Endothelial cell (in vitro differentiated cells): ENCODE measurements around the gene PLA2G5. TPM values are rescaled to one million over a fixed set of nuclear protein-coding genes. Genes with fewer than 3 reads are reported as not detected.

Experiments
- DNase-seq: peaks from one replicate; pipeline ENCODE4 v3.0.0; 2021; ENCODE audit warnings: low spot score
- H3K27ac Mint-ChIP-seq: one replicate; pipeline ENCODE4 v1.8.0; 2021; ENCODE audit warnings: mixed read lengths, inconsistent platforms; ENCODE audit not compliant: unreplicated experiment
- H3K27me3 Mint-ChIP-seq: one replicate; pipeline ENCODE4 v1.8.0; 2021; ENCODE audit warnings: mild to moderate bottlenecking, moderate library complexity, mixed read lengths, inconsistent platforms; ENCODE audit not compliant: unreplicated experiment
- H3K36me3 Mint-ChIP-seq: one replicate; pipeline ENCODE4 v1.8.0; 2021; ENCODE audit warnings: mild to moderate bottlenecking, low read depth, mixed read lengths, inconsistent platforms; ENCODE audit not compliant: unreplicated experiment
- H3K4me1 Mint-ChIP-seq: one replicate; pipeline ENCODE4 v1.8.0; 2021; ENCODE audit warnings: mild to moderate bottlenecking, mixed read lengths, inconsistent platforms; ENCODE audit not compliant: unreplicated experiment
- H3K4me3 Mint-ChIP-seq: one replicate; pipeline ENCODE4 v1.8.0; 2021; ENCODE audit warnings: mild to moderate bottlenecking, mixed read lengths, inconsistent platforms; ENCODE audit not compliant: unreplicated experiment
- H3K9me3 Mint-ChIP-seq: one replicate; pipeline ENCODE4 v1.8.0; 2021; ENCODE audit warnings: mixed read lengths, inconsistent platforms; ENCODE audit not compliant: unreplicated experiment
- total RNA-seq: library from RNA; stranded (reverse); fragmentation: NEBNext Ultra II Directional; extraction: Animal tissue kit (Norgen Biotek cat#: 25700); gene quantifications from one replicate; pipeline ENCODE4 v1.2.1, GENCODE V29; 2021; ENCODE audit not compliant: unreplicated experiment
- TF ChIP-seq, protein P1 (sequence below): fragments of 200-600 bp; sonication (generic); IDR thresholded peaks from one replicate; pipeline ENCODE4 v1.5.0; 2021; ENCODE audit warnings: antibody characterized with exemption; ENCODE audit not compliant: unreplicated experiment

Gene PLA2G5
- total RNA-seq, 1 donor from 2014 or later, result 0.77 TPM

DNA sequence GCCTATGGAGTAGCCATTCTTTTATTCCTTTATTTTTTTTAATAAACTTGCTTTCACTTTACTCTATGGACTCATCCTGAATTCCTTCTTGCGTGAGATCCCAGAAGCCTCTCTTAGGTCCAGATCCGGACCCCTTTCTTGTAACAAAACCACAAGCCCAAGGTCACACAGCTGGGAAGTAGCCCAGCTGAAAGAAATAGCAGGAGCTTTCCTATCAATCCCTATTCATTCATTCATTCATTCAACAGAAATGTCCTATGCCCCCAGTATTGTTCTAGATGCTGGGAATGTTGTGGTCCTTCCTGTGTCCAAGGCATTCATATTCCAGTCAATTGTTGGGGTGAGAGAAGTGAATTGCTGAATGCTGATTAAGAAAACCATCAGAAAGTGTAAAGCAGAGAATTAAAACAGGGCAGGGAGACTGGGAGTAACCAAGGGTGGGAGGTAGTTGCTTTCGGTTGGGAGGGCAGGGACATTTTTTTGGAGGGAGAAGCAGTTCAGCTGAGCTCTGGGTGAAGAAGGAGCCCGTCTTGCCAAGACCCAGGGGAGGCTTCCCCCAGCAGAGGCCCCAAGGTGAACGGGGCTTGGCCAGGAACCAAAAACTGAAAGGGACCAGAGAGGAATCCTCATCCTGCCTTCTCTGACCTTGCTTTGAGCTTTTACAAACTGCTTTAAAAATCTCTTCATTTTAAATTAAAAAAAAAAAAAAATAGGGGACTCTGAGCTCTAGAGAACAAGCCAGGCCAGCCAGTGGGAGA, 38.6 kb downstream of the PLA2G5 start:
- no peak overlapping the region for H3K27ac Mint-ChIP-seq
- no peaks in the 10 kb centered on the region for H3K4me1 Mint-ChIP-seq
- H3K4me3 Mint-ChIP-seq, result no peak overlapping the region
- DNase-seq, result no peak
- H3K36me3 Mint-ChIP-seq, result no peaks in the 10 kb centered on the region
- no peaks in the 10 kb centered on the region for H3K9me3 Mint-ChIP-seq
- TF ChIP-seq, protein P1, sequence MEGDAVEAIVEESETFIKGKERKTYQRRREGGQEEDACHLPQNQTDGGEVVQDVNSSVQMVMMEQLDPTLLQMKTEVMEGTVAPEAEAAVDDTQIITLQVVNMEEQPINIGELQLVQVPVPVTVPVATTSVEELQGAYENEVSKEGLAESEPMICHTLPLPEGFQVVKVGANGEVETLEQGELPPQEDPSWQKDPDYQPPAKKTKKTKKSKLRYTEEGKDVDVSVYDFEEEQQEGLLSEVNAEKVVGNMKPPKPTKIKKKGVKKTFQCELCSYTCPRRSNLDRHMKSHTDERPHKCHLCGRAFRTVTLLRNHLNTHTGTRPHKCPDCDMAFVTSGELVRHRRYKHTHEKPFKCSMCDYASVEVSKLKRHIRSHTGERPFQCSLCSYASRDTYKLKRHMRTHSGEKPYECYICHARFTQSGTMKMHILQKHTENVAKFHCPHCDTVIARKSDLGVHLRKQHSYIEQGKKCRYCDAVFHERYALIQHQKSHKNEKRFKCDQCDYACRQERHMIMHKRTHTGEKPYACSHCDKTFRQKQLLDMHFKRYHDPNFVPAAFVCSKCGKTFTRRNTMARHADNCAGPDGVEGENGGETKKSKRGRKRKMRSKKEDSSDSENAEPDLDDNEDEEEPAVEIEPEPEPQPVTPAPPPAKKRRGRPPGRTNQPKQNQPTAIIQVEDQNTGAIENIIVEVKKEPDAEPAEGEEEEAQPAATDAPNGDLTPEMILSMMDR, result no peak
- H3K27me3 Mint-ChIP-seq, result peaks cover 2% of the 10 kb centered on the region

GRCh38 chr1:20109223-20109856, 39.3 kb downstream of the PLA2G5 start:
- peaks cover 2% of the 10 kb centered on the region for H3K4me1 Mint-ChIP-seq
- H3K9me3 Mint-ChIP-seq, result no peaks in the 10 kb centered on the region
- peaks cover 2% of the 10 kb centered on the region for H3K27me3 Mint-ChIP-seq

DNA sequence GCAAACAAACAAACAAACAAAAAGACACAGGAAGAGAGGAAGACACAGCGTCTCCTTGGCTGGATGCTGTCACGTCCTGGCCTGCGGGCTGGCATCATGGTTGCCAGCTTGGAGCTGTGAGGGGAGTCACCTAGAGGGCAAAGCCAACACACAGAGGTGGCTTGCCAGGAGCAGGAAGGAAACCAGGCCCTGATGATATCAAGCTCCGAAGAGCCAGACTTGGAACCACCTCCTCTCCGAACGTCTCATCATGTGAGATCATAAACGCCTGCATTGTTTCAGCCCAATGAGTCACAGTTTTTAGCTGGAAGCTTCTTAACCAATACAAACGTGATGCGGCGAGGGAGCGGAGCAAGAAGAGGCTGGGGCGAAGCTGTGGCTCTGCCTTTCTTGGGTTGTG, 40.7 kb downstream of the PLA2G5 start:
- DNase-seq, result no peak
- H3K4me3 Mint-ChIP-seq, result no peak overlapping the region
- no peak overlapping the region for H3K27ac Mint-ChIP-seq
- H3K4me1 Mint-ChIP-seq, result peaks cover 4% of the 10 kb centered on the region
- peaks cover 4% of the 10 kb centered on the region for H3K27me3 Mint-ChIP-seq
- no peaks in the 10 kb centered on the region for H3K36me3 Mint-ChIP-seq
- TF ChIP-seq, protein P1, result no peak
- no peaks in the 10 kb centered on the region for H3K9me3 Mint-ChIP-seq

More at GRCh38 chr1:20109223-20109856, 39.3 kb downstream of the PLA2G5 start:
- no peak for DNase-seq
- TF ChIP-seq, protein P1, result no peak
- no peak overlapping the region for H3K27ac Mint-ChIP-seq
- H3K4me3 Mint-ChIP-seq, result no peak overlapping the region
- no peaks in the 10 kb centered on the region for H3K36me3 Mint-ChIP-seq

DNA sequence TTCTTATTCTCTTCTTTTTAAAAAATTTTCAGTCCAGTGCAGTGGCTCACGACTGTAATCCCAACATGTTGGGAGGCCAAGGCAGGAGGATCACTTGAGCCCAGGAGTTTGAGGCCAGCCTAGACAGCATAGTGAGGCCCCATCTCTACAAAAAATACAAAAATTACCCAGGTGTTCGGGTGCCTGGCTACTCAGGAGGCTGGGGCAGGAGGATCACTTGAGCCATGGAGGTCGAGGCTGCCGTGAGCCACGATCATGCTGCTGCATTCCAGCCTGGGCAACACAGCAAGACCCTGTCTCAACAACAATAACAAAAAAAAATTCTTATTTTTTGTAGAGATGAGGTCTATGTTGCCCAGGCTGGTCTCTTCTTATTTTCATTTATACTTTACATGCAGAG, 41.5 kb downstream of the PLA2G5 start:
- H3K4me3 Mint-ChIP-seq, result no peak overlapping the region
- no peaks in the 10 kb centered on the region for H3K36me3 Mint-ChIP-seq
- DNase-seq, result no peak
- H3K27me3 Mint-ChIP-seq, result peaks cover 4% of the 10 kb centered on the region
- H3K9me3 Mint-ChIP-seq, result no peaks in the 10 kb centered on the region
- peaks cover 4% of the 10 kb centered on the region for H3K4me1 Mint-ChIP-seq
- TF ChIP-seq, protein P1, result no peak
- H3K27ac Mint-ChIP-seq, result no peak overlapping the region
